CD4-positive, alpha-beta T cell (primary cell): ENCODE results near the gene TNNT2. TPM values are rescaled to one million over a fixed set of nuclear protein-coding genes. Genes with fewer than 3 reads are reported as not detected.

ENCODE experiments used
- ATAC-seq: fragments of 200-7000 bp; cut with Tn5 transposase; one replicate; pipeline ENCODE4 v1.10.0; 2022; ENCODE audit warnings: mild to moderate bottlenecking; ENCODE audit not compliant: poor library complexity
- CTCF ChIA-PET: fragments of 350-600 bp; sonication (Branson Sonifier 250); formaldehyde crosslinking; loops from one replicate; lab custom pipeline; 2021; ENCODE audit warnings: antibody characterized with exemption, inconsistent platforms; lab: Charles Lee
- POLR2A ChIA-PET: fragments of 350-600 bp; sonication (Branson Sonifier 250); formaldehyde crosslinking; loops from one replicate; lab custom pipeline; 2021; ENCODE audit warnings: antibody characterized with exemption, inconsistent platforms; lab: Charles Lee
- DNase-seq, 14 experiments: peaks; one replicate each; pipeline ENCODE4 v3.0.0-alpha.2; 2013 to 2020; ENCODE audit warnings: mixed read lengths in 2 of 14
- H3K27ac ChIP-seq, 2 donors: one replicate each; pipeline versions ENCODE4 v1.5.1 to v1.7.0; 2013; ENCODE audit warnings: low read length in 2 of 2, low read depth in 1 of 2, mild to moderate bottlenecking in 1 of 2
- H3K27me3 ChIP-seq, 2 experiments: 1 replicate in 1 of 2; 2 replicates in 1 of 2; pipeline versions ENCODE4 v1.6.1 to v1.7.0; 2013; ENCODE audit warnings: low read length in 2 of 2, control low read depth in 1 of 2, mild to moderate bottlenecking in 1 of 2, moderate library complexity in 1 of 2; ENCODE audit not compliant: insufficient read depth in 2 of 2, control insufficient read depth in 1 of 2
- H3K36me3 ChIP-seq: one replicate; pipeline ENCODE4 v1.6.1; 2013; ENCODE audit warnings: low read length, control low read depth; ENCODE audit not compliant: insufficient read depth
- H3K4me1 ChIP-seq: one replicate; pipeline ENCODE4 v1.6.1; 2013; ENCODE audit warnings: low read length, control low read depth; ENCODE audit not compliant: insufficient read depth
- H3K4me3 ChIP-seq: one replicate; pipeline ENCODE4 v1.5.1; 2013; ENCODE audit warnings: mild to moderate bottlenecking, low read length, moderate library complexity
- H3K9me3 ChIP-seq, 2 experiments: 1 replicate in 1 of 2; 2 replicates in 1 of 2; pipeline versions ENCODE4 v1.6.1 to v1.7.0; 2013; ENCODE audit warnings: low read length in 2 of 2, mild to moderate bottlenecking in 2 of 2, control low read depth in 1 of 2, moderate library complexity in 1 of 2; ENCODE audit not compliant: control insufficient read depth in 1 of 2, insufficient read depth in 1 of 2
- H3K27ac Mint-ChIP-seq: one replicate; pipeline ENCODE4 v1.8.0; 2020; ENCODE audit warnings: mixed read lengths
- H3K27me3 Mint-ChIP-seq: one replicate; pipeline ENCODE4 v1.8.0; 2021; ENCODE audit warnings: mixed read lengths
- H3K36me3 Mint-ChIP-seq: one replicate; pipeline ENCODE4 v1.8.0; 2021; ENCODE audit warnings: low read depth, mixed read lengths
- H3K4me1 Mint-ChIP-seq: one replicate; pipeline ENCODE4 v1.8.0; 2021; ENCODE audit warnings: low read depth, mixed read lengths
- H3K4me3 Mint-ChIP-seq: one replicate; pipeline ENCODE4 v1.8.0; 2020; ENCODE audit warnings: mild to moderate bottlenecking, mixed read lengths
- H3K9me3 Mint-ChIP-seq: one replicate; pipeline ENCODE4 v1.8.0; 2020; ENCODE audit warnings: mixed read lengths
- intact Hi-C, 2 experiments: fragments of 100-400 bp; cut with DNase I in 1 of 2; cut with micrococcal nuclease in 1 of 2; formaldehyde crosslinking; loops; one replicate each; pipeline versions ENCODE4 v1.15.1 to v1.9.0; 2023 to 2025; cut with DNase I, micrococcal nuclease
- total RNA-seq, 174 experiments: library from RNA in 2 of 174; stranded (reverse) in 2 of 174; gene quantifications; one replicate each; pipeline ENCODE4 v1.2.3 and lab custom pipeline; 2021 to 2026
- TF ChIP-seq, protein P1 (sequence below): fragments of 200-600 bp; IDR thresholded peaks from one replicate; pipeline ENCODE4 v1.8.0; 2022; ENCODE audit warnings: antibody characterized with exemption, mild to moderate bottlenecking

The TNNT2 gene
- total RNA-seq, 2 experiments from 2014 or later = not detected

DNA sequence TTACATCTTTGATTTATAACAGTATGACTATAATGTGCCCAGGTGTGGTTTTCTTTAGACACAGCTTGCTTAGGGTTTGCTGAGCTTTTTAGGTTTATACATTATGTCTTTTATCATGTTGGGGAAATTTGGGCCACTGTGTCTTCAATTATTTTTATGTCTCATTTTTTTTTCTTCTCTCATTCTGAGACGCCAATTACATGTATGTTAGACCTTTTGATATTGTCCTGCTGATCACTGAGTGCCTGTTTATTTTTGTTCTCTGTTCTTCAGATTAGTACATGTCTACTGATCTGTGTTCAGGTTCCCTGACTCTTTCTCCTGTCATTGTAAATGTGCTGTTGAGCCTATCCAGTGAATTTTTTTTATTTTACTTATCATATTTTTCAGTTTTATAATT is 36.1 kb downstream of the TNNT2 start:
- H3K4me3 ChIP-seq = no peak overlapping the region
- CTCF ChIA-PET = no interaction called here
- H3K4me1 Mint-ChIP-seq = no peaks in the 10 kb centered on the region
- H3K36me3 Mint-ChIP-seq = no peaks in the 10 kb centered on the region
- H3K36me3 ChIP-seq = no peaks in the 10 kb centered on the region
- no peak overlapping the region for H3K27ac Mint-ChIP-seq
- no peak for DNase-seq
- intact Hi-C loops = no loop called here
- H3K9me3 ChIP-seq = no peaks in the 10 kb centered on the region
- peaks cover 0 to 2% of the 10 kb centered on the region in 2 experiments for H3K27me3 ChIP-seq
- no peak overlapping the region for H3K4me3 Mint-ChIP-seq
- POLR2A ChIA-PET = no interaction called here
- no peak for ATAC-seq
- TF ChIP-seq, protein P1, sequence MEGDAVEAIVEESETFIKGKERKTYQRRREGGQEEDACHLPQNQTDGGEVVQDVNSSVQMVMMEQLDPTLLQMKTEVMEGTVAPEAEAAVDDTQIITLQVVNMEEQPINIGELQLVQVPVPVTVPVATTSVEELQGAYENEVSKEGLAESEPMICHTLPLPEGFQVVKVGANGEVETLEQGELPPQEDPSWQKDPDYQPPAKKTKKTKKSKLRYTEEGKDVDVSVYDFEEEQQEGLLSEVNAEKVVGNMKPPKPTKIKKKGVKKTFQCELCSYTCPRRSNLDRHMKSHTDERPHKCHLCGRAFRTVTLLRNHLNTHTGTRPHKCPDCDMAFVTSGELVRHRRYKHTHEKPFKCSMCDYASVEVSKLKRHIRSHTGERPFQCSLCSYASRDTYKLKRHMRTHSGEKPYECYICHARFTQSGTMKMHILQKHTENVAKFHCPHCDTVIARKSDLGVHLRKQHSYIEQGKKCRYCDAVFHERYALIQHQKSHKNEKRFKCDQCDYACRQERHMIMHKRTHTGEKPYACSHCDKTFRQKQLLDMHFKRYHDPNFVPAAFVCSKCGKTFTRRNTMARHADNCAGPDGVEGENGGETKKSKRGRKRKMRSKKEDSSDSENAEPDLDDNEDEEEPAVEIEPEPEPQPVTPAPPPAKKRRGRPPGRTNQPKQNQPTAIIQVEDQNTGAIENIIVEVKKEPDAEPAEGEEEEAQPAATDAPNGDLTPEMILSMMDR = no peak
- H3K4me1 ChIP-seq = no peaks in the 10 kb centered on the region
- no peak overlapping the region for H3K27ac ChIP-seq
- H3K9me3 Mint-ChIP-seq = no peaks in the 10 kb centered on the region
- peaks cover 10% of the 10 kb centered on the region for H3K27me3 Mint-ChIP-seq

GRCh38 chr1:201336711-201337450 is 40.6 kb downstream of the TNNT2 start:
- no peaks in the 10 kb centered on the region for H3K36me3 ChIP-seq
- TF ChIP-seq, protein P1 = no peak
- Mint-ChIP-seq H3K4me3 (no peak overlapping the region), H3K27me3 (no peaks in the 10 kb centered on the region), H3K36me3 (no peaks in the 10 kb centered on the region), H3K9me3 (no peaks in the 10 kb centered on the region), H3K4me1 (no peaks in the 10 kb centered on the region), H3K27ac (no peak overlapping the region)
- H3K4me1 ChIP-seq = no peaks in the 10 kb centered on the region
- no peak for ATAC-seq
- no peak for DNase-seq
- no peaks in the 10 kb centered on the region for H3K9me3 ChIP-seq
- ChIA-PET POLR2A (interaction anchor here (0.8 kb wide), 1 partner anchor 22 kb away, joined by 3 read pairs; no protein-coding TSS in a partner anchor), CTCF (no interaction called here)
- intact Hi-C loops = no loop called here
- no peak overlapping the region for H3K27ac ChIP-seq
- H3K27me3 ChIP-seq = no peaks in the 10 kb centered on the region
- no peak overlapping the region for H3K4me3 ChIP-seq

GRCh38 chr1:201335901-201336300 is 41.6 kb downstream of the TNNT2 start:
- intact Hi-C loops = no loop called here
- DNase-seq = no peak
- Histone ChIP-seq H3K9me3 (no peaks in the 10 kb centered on the region), H3K27me3 (no peaks in the 10 kb centered on the region), H3K36me3 (no peaks in the 10 kb centered on the region), H3K27ac (no peak overlapping the region), H3K4me3 (no peak overlapping the region), H3K4me1 (no peaks in the 10 kb centered on the region)
- H3K27ac Mint-ChIP-seq = no peak overlapping the region
- H3K36me3 Mint-ChIP-seq = no peaks in the 10 kb centered on the region
- no peaks in the 10 kb centered on the region for H3K27me3 Mint-ChIP-seq
- ChIA-PET POLR2A (no interaction called here), CTCF (no interaction called here)
- H3K9me3 Mint-ChIP-seq = no peaks in the 10 kb centered on the region
- H3K4me1 Mint-ChIP-seq = no peaks in the 10 kb centered on the region
- no peak for ATAC-seq
- TF ChIP-seq, protein P1 = no peak
- H3K4me3 Mint-ChIP-seq = no peak overlapping the region
